ENCODE measurements around the gene CCDC190.
"Not testable (repeated sequence)": the region's sequence is repeated elsewhere in the genome, so short reads cannot be mapped to it uniquely, and the experiment has no call there.

Gene CCDC190

GRCh38 chr1:162832470-162832869 is 28.5 kb downstream of the CCDC190 start:
- DNase-seq (ENCODE audit: low spot score), result no peak

GRCh38 chr1:162829268-162829667 is 31.7 kb downstream of the CCDC190 start:
- no peak for DNase-seq (ENCODE audit: low spot score)

GRCh38 chr1:162823771-162824525 is 37.0 kb downstream of the CCDC190 start:
- no peak for DNase-seq (ENCODE audit: low spot score)

GRCh38 chr1:162823231-162823630 is 37.7 kb downstream of the CCDC190 start:
- DNase-seq (ENCODE audit: low spot score), result no peak

GRCh38 chr1:162822391-162823200 is 38.4 kb downstream of the CCDC190 start:
- DNase-seq (ENCODE audit: low spot score), result no peak

GRCh38 chr1:162818666-162819065 is 42.3 kb downstream of the CCDC190 start:
- DNase-seq (ENCODE audit: low spot score), result not testable (repeated sequence)

GRCh38 chr1:162818136-162818535 is 42.8 kb downstream of the CCDC190 start:
- not testable (repeated sequence) for DNase-seq (ENCODE audit: low spot score)

GRCh38 chr1:162812357-162812756 is 48.6 kb downstream of the CCDC190 start:
- DNase-seq (ENCODE audit: low spot score), result not testable (repeated sequence)

GRCh38 chr1:162807503-162807902 is 53.5 kb downstream of the CCDC190 start:
- not testable (repeated sequence) for DNase-seq (ENCODE audit: low spot score)
